Neural progenitor cell (in vitro differentiated cells): ENCODE measurements around the gene TMEM186.

Experiments used
- EZH2 ChIP-seq: fragments of 200-600 bp; sonication (generic); IDR thresholded peaks from 2 replicates; pipeline ENCODE4 v1.6.1; 2017; ENCODE audit warnings: antibody characterized with exemption, mild to moderate bottlenecking, moderate library complexity
- TF ChIP-seq, protein P1 (sequence below): fragments of 200-600 bp; sonication (generic); IDR thresholded peaks from 2 replicates; pipeline ENCODE4 v1.5.1; 2017; ENCODE audit warnings: antibody characterized with exemption, mild to moderate bottlenecking

DNA sequence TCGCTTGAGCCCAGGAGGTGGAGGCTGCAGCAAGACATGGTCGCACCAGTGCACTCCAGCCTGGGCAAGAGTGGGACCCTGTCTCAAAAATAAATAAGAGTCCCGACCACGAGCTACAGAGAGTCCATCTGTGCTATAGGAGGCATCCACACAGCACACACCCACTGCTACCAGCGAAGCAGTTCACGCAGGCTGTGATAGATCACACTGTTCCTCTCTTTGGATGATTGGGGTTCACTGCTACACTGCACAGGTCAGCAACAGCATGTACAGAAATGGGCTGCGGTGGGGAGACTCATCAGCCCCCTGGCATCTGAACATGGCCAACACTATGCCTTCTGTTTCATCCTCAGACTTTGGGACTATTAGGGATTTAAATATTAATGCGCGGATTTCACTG is 34.0 kb upstream of the TMEM186 start:
- TF ChIP-seq, protein P1, sequence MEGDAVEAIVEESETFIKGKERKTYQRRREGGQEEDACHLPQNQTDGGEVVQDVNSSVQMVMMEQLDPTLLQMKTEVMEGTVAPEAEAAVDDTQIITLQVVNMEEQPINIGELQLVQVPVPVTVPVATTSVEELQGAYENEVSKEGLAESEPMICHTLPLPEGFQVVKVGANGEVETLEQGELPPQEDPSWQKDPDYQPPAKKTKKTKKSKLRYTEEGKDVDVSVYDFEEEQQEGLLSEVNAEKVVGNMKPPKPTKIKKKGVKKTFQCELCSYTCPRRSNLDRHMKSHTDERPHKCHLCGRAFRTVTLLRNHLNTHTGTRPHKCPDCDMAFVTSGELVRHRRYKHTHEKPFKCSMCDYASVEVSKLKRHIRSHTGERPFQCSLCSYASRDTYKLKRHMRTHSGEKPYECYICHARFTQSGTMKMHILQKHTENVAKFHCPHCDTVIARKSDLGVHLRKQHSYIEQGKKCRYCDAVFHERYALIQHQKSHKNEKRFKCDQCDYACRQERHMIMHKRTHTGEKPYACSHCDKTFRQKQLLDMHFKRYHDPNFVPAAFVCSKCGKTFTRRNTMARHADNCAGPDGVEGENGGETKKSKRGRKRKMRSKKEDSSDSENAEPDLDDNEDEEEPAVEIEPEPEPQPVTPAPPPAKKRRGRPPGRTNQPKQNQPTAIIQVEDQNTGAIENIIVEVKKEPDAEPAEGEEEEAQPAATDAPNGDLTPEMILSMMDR: no peak
- TF ChIP-seq EZH2: no peak
